H1 (cell line): ENCODE data around the gene SPTLC3. TPM values are rescaled to one million over a fixed set of nuclear protein-coding genes. Genes with fewer than 3 reads are reported as not detected.

Experiments
- CHD7 ChIP-seq: fragments of 300-600 bp; sonication (generic); IDR thresholded peaks from 2 replicates; pipeline ENCODE4 v1.7.1; 2012; ENCODE audit warnings: low read length, moderate library complexity, mild to moderate bottlenecking, inconsistent platforms; ENCODE audit not compliant: insufficient replicate concordance
- CTCF ChIP-seq, 3 experiments: IDR thresholded peaks; 1 replicate in 2 of 3; 2 replicates in 1 of 3; pipeline versions ENCODE4 v1.5.1 to v1.6.1; 2011; ENCODE audit warnings: low read length in 3 of 3, mild to moderate bottlenecking in 3 of 3, inconsistent platforms in 2 of 3, low read depth in 1 of 3, moderate library complexity in 1 of 3; ENCODE audit not compliant: insufficient read depth in 1 of 3; ENCODE audit errors: control extremely low read depth in 1 of 3
- JUND ChIP-seq: IDR thresholded peaks from 2 replicates; pipeline ENCODE4 v1.6.1; 2011; ENCODE audit warnings: mild to moderate bottlenecking, improper control_type of control experiment, low read length
- SIRT6 ChIP-seq: IDR thresholded peaks from one replicate; pipeline ENCODE4 v1.7.1; 2012; ENCODE audit warnings: low read length, inconsistent platforms
- SIX5 ChIP-seq: IDR thresholded peaks from 2 replicates; pipeline ENCODE4 v1.6.1; 2011; ENCODE audit warnings: mild to moderate bottlenecking, low read depth, low read length
- TAF7 ChIP-seq: optimal IDR thresholded peaks from 2 replicates; pipeline ENCODE3; 2011; ENCODE audit warnings: low read depth, mild to moderate bottlenecking, inconsistent platforms, low read length, moderate library complexity, borderline replicate concordance
- polyA plus RNA-seq, 7 experiments: library from polyadenylated mRNA; depleted of rRNA in 3 of 7; stranded (reverse) in 5 of 7; unstranded in 2 of 7; fragments of >200 nt in 5 of 7; fragments of 200-250 nt in 2 of 7; gene quantifications; 1 replicate in 5 of 7; 2 replicates in 1 of 7; 4 replicates in 1 of 7; pipeline versions ENCODE4 v1.2.1 to v1.2.3, GENCODE V29; 2011 to 2013; ENCODE audit warnings: missing spikeins in 2 of 7, mixed read lengths in 2 of 7
- total RNA-seq: library from RNA; stranded (reverse); fragmentation: NEBNext Ultra II Directional; extraction: Animal tissue kit (Norgen Biotek cat#: 25700); gene quantifications from 2 replicates; pipeline ENCODE4 v1.2.1, GENCODE V29; 2021

Gene SPTLC3
- total and polyA plus RNA-seq, 2 of the 8 experiments (the other 6 are each of a cell fraction or from before 2014, with no cell fraction given), result 0.23 to 0.82 TPM

- no peak for TF ChIP-seq CTCF (IDR thresholded peaks at IDR 0.05; ENCODE audit: control extremely low read depth in 1 of 3, insufficient read depth in 1 of 3, low read depth in 1 of 3, low read length in 3 of 3)
- TF ChIP-seq TAF7, result no peak
- no peak for TF ChIP-seq SIX5
- TF ChIP-seq JUND, result no peak
- TF ChIP-seq CHD7, result no peak
- TF ChIP-seq SIRT6, result no peak
Measured at GRCh38 chr20:13062789-13063188, 54.0 kb downstream of the SPTLC3 start (continued).
